OCI-LY3 (cell line): ENCODE results near the gene BSX.

ENCODE experiments used
- H2AFZ ChIP-seq: fragments of 200-600, 300-600 bp; shearing (Covaris generic); 2 replicates; pipeline ENCODE4 v1.6.0; 2014; ENCODE audit warnings: antibody characterized with exemption, low read depth, low read length
- H3K27ac ChIP-seq: fragments of 200-600, 300-600 bp; sonication (generic); 2 replicates; pipeline ENCODE4 v1.5.1; 2014; ENCODE audit warnings: mild to moderate bottlenecking, low read length, moderate library complexity, mixed read lengths
- H3K27me3 ChIP-seq: fragments of 200-600, 300-600 bp; sonication (generic); 2 replicates; pipeline ENCODE4 v1.6.1; 2014; ENCODE audit warnings: low read depth, low read length, mixed read lengths
- H3K36me3 ChIP-seq: fragments of 200-600, 300-600 bp; sonication (generic); replicated peaks from 2 replicates; pipeline ENCODE3; 2014; ENCODE audit warnings: low read depth, low read length, mixed read lengths
- H3K4me1 ChIP-seq: fragments of 300-600, 200-600 bp; sonication (generic); 2 replicates; pipeline ENCODE4 v1.6.1; 2014; ENCODE audit warnings: low read length, mixed read lengths
- H3K4me2 ChIP-seq: fragments of 200-600, 300-600 bp; sonication (generic); 2 replicates; pipeline ENCODE4 v1.6.1; 2014; ENCODE audit warnings: low read length, mixed read lengths
- H3K4me3 ChIP-seq: fragments of 300-600, 200-600 bp; sonication (generic); 2 replicates; pipeline ENCODE4 v1.5.1; 2014; ENCODE audit warnings: antibody characterized with exemption, mild to moderate bottlenecking, low read length, moderate library complexity
- H3K79me2 ChIP-seq: fragments of 300-600, 200-600 bp; shearing (Covaris generic); 2 replicates; pipeline ENCODE4 v1.6.1; 2014; ENCODE audit warnings: mild to moderate bottlenecking, low read length, mixed read lengths
- H3K9ac ChIP-seq: fragments of 300-600, 200-600 bp; shearing (Covaris generic); 2 replicates; pipeline ENCODE4 v1.6.0; 2014; ENCODE audit warnings: mild to moderate bottlenecking, low read length, moderate library complexity
- H3K9me3 ChIP-seq: fragments of 200-600, 300-600 bp; shearing (Covaris generic); 2 replicates; pipeline ENCODE4 v1.6.1; 2014; ENCODE audit warnings: low read length, mixed read lengths; ENCODE audit not compliant: insufficient read depth
- H4K20me1 ChIP-seq: fragments of 200-600, 300-600 bp; sonication (generic); 2 replicates; pipeline ENCODE4 v1.6.1; 2016; ENCODE audit warnings: low read length, mixed read lengths; ENCODE audit not compliant: insufficient read depth
- EZH2phosphoT487 ChIP-seq: fragments of 200-600 bp; shearing (Covaris generic); IDR thresholded peaks from 2 replicates; pipeline ENCODE4 v1.6.1; 2018; ENCODE audit warnings: antibody characterized with exemption, mixed run types, low read depth
- TF ChIP-seq, protein P1 (sequence below): fragments of 200-600, 300-600 bp; sonication (generic); IDR thresholded peaks from 2 replicates; pipeline ENCODE4 v1.5.1; 2014; ENCODE audit warnings: antibody characterized with exemption, low read length, low read depth

Gene BSX

DNA sequence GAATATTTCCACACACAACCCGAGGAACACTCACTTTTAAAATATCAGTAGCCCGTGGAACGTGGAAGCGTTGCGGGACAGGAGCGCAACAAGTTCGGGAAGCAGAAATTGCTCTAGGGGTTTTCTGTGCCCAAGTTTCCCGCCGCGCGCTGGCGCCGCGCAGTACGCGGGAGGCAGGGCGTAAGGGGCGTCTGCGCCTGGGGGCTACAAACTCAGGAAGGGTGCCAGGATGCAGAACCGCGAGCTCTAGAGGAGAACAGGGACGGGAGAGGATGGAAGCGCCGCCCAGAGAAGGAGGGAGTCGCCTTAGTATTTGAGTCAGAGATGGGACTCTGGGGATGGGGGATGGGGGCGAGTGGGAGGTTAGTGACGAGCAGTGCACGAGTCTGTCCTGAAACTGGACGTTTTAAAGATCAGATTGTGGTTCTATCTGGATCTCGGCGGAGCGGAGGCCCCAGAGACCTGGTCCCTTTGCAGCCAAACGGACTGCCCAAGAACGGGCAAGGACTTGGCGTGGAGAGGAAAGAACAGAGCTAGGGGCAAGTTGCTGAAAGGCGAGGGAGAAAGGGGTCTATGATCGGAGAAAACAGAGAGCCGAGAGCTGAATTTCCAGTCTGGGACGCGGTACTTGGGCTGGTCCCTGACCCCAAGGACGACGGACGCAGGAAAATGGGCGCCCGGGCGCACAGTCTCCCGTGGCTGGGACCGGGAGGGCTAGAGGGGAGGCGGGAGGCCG is 4.7 kb downstream of the BSX start:
- Histone ChIP-seq H3K4me2 (no peak overlapping the region), H3K79me2 (no peaks in the 10 kb centered on the region), H4K20me1 (no peaks in the 10 kb centered on the region), H2AFZ (no peak overlapping the region), H3K27ac (no peak overlapping the region), H3K27me3 (peaks cover 33% of the 10 kb centered on the region), H3K36me3 (no peaks in the 10 kb centered on the region), H3K4me1 (no peaks in the 10 kb centered on the region), H3K4me3 (no peak overlapping the region), H3K9ac (no peak overlapping the region), H3K9me3 (no peaks in the 10 kb centered on the region)
- TF ChIP-seq, protein P1, sequence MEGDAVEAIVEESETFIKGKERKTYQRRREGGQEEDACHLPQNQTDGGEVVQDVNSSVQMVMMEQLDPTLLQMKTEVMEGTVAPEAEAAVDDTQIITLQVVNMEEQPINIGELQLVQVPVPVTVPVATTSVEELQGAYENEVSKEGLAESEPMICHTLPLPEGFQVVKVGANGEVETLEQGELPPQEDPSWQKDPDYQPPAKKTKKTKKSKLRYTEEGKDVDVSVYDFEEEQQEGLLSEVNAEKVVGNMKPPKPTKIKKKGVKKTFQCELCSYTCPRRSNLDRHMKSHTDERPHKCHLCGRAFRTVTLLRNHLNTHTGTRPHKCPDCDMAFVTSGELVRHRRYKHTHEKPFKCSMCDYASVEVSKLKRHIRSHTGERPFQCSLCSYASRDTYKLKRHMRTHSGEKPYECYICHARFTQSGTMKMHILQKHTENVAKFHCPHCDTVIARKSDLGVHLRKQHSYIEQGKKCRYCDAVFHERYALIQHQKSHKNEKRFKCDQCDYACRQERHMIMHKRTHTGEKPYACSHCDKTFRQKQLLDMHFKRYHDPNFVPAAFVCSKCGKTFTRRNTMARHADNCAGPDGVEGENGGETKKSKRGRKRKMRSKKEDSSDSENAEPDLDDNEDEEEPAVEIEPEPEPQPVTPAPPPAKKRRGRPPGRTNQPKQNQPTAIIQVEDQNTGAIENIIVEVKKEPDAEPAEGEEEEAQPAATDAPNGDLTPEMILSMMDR, result no peak
- no peak for TF ChIP-seq EZH2phosphoT487

GRCh38 chr11:122976061-122976733 is 5.4 kb downstream of the BSX start:
- no peaks in the 10 kb centered on the region for H3K4me1 ChIP-seq
- no peak overlapping the region for H3K9ac ChIP-seq
- H3K4me2 ChIP-seq, result no peak overlapping the region
- TF ChIP-seq, protein P1, result no peak
- no peak for TF ChIP-seq EZH2phosphoT487
- H3K9me3 ChIP-seq, result no peaks in the 10 kb centered on the region
- no peaks in the 10 kb centered on the region for H4K20me1 ChIP-seq
- no peaks in the 10 kb centered on the region for H3K36me3 ChIP-seq
- no peak overlapping the region for H2AFZ ChIP-seq
- H3K79me2 ChIP-seq, result no peaks in the 10 kb centered on the region
- H3K4me3 ChIP-seq, result no peak overlapping the region
- peaks cover 33% of the 10 kb centered on the region for H3K27me3 ChIP-seq
- no peak overlapping the region for H3K27ac ChIP-seq

DNA sequence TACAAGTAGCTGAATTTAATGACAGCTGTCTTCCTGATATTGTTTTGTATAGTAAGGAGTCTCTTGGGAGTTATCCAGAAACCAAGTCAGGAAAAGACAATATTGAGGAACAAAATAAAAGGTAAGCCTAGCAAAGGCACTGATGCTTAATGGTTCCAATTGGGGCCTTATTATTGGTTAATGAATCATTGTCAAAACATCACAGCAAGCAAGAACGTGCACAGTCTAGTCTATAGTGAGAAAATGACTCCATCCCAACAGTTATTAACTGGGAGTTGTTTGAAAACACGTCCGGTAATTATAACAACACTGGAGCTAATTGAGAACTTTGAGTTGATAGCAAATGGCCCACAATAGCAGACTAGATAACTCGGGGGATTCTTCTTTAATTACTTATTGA is 17.7 kb downstream of the BSX start:
- Histone ChIP-seq H3K27me3 (peaks cover 49% of the 10 kb centered on the region), H2AFZ (no peak overlapping the region), H3K4me1 (no peaks in the 10 kb centered on the region), H3K79me2 (no peaks in the 10 kb centered on the region), H3K4me3 (no peak overlapping the region), H3K4me2 (no peak overlapping the region), H3K9me3 (no peaks in the 10 kb centered on the region), H3K9ac (no peak overlapping the region), H4K20me1 (no peaks in the 10 kb centered on the region), H3K36me3 (no peaks in the 10 kb centered on the region), H3K27ac (no peak overlapping the region)
- no peak for TF ChIP-seq EZH2phosphoT487
- TF ChIP-seq, protein P1, result no peak

- no peaks in the 10 kb centered on the region for H3K9me3 ChIP-seq
- no peaks in the 10 kb centered on the region for H3K36me3 ChIP-seq
- TF ChIP-seq EZH2phosphoT487, result no peak
- TF ChIP-seq, protein P1, result no peak
- H4K20me1 ChIP-seq, result no peaks in the 10 kb centered on the region
- no peaks in the 10 kb centered on the region for H3K4me1 ChIP-seq
- H3K4me2 ChIP-seq, result no peak overlapping the region
- H3K27me3 ChIP-seq, result peaks cover 58% of the 10 kb centered on the region
- no peak overlapping the region for H3K9ac ChIP-seq
- H2AFZ ChIP-seq, result no peak overlapping the region
- no peaks in the 10 kb centered on the region for H3K79me2 ChIP-seq
- no peak overlapping the region for H3K4me3 ChIP-seq
- no peak overlapping the region for H3K27ac ChIP-seq
Observed at GRCh38 chr11:122954455-122954854, 27.2 kb downstream of the BSX start.
